HepG2 (cell line): ENCODE measurements around the gene SMIM36. TPM values are rescaled to one million over a fixed set of nuclear protein-coding genes. Genes with fewer than 3 reads are reported as not detected.

Source experiments
- ATAC-seq: fragments of 200-7000 bp; cut with Tn5 transposase; 3 replicates; pipeline ENCODE4 v1.9.1; 2020; ENCODE audit warnings: mild to moderate bottlenecking, moderate library complexity
- BruUV-seq: library from RNA; stranded (reverse); fragments of 400-500 nt; replicated peaks from 2 replicates; lab custom pipeline; 2021; lab: Mats Ljungman, UMichigan
- CTCF ChIA-PET: fragments of 300-600 bp; formaldehyde crosslinking; extraction: SDS; loops from one replicate; lab custom pipeline; 2021; ENCODE audit warnings: low total read pairs, inconsistent platforms, low intra/inter-chr PET ratio; lab: Yijun Ruan, JAX
- POLR2A ChIA-PET: fragments of 350-600 bp; sonication (Branson Sonifier 250); formaldehyde crosslinking; loops from one replicate; lab custom pipeline; 2020; ENCODE audit warnings: antibody characterized with exemption, inconsistent platforms; lab: Yijun Ruan, JAX
- DNase-seq: peaks from one replicate; pipeline ENCODE4 v3.0.0-alpha.2; 2015; ENCODE audit warnings: low spot score
- FAIRE-seq: peaks from 3 replicates; lab custom pipeline; 2011; peaks lifted over from hg19 to GRCh38; lab: Jason Lieb, UNC
- H2AFZ ChIP-seq: one replicate; pipeline ENCODE4 v1.6.1; 2011; ENCODE audit warnings: low read length, inconsistent platforms
- H3K27ac ChIP-seq: fragments of 300-600 bp; 3 replicates; pipeline ENCODE4 v1.8.0; 2011; ENCODE audit warnings: mixed run types, mild to moderate bottlenecking, mixed read lengths, low read length, inconsistent platforms; ENCODE audit not compliant: insufficient read depth; ENCODE audit errors: extremely low read length
- H3K27me3 ChIP-seq, 2 experiments: fragments of 200-600 bp in 1 of 2; 2 replicates in 1 of 2; 3 replicates in 1 of 2; pipeline versions ENCODE4 v1.6.0 to v1.8.0; 2011; ENCODE audit warnings: low read length in 2 of 2, mild to moderate bottlenecking in 2 of 2, moderate library complexity in 2 of 2, inconsistent platforms in 1 of 2; ENCODE audit not compliant: insufficient read depth in 2 of 2, control insufficient read depth in 1 of 2
- H3K36me3 ChIP-seq, 2 experiments: fragments of 200-600 bp in 1 of 2; replicated peaks in 1 of 2; 2 replicates in 1 of 2; 3 replicates in 1 of 2; pipeline versions ENCODE4 v1.5.1 to v1.8.0; 2011; ENCODE audit warnings: low read length in 2 of 2, inconsistent platforms in 1 of 2; ENCODE audit not compliant: insufficient read depth in 2 of 2, control insufficient read depth in 1 of 2
- H3K4me1 ChIP-seq: 2 replicates; pipeline ENCODE4 v1.5.1; 2012; ENCODE audit warnings: low read length, inconsistent platforms; ENCODE audit not compliant: insufficient read depth
- H3K4me2 ChIP-seq: 2 replicates; pipeline ENCODE4 v1.6.0; 2011; ENCODE audit warnings: low read depth, low read length, inconsistent platforms
- H3K4me3 ChIP-seq, 3 experiments: fragments of 200-600 bp in 1 of 3; sonication (generic), shearing (Covaris generic) in 1 of 3; replicated peaks in 1 of 3; 2 replicates each; pipeline ENCODE4 v1.5.1; 2011 to 2016; ENCODE audit warnings: low read length in 3 of 3, inconsistent platforms in 2 of 3, low read depth in 2 of 3, mild to moderate bottlenecking in 2 of 3, control low read depth in 1 of 3, mixed read lengths in 1 of 3; ENCODE audit not compliant: insufficient read depth in 1 of 3
- H3K79me2 ChIP-seq: one replicate; pipeline ENCODE4 v1.6.1; 2011; ENCODE audit warnings: low read length, inconsistent platforms; ENCODE audit not compliant: insufficient read depth
- H3K9ac ChIP-seq: 2 replicates; pipeline ENCODE4 v1.6.0; 2011; ENCODE audit warnings: mild to moderate bottlenecking, low read depth, low read length, inconsistent platforms; ENCODE audit not compliant: insufficient read depth
- H3K9me3 ChIP-seq: 2 replicates; pipeline ENCODE4 v1.5.1; 2012; ENCODE audit warnings: mild to moderate bottlenecking, low read length
- H4K20me1 ChIP-seq: 2 replicates; pipeline ENCODE4 v1.6.0; 2011; ENCODE audit warnings: inconsistent platforms, mild to moderate bottlenecking, low read length, moderate library complexity; ENCODE audit not compliant: insufficient read depth
- BCLAF1 ChIP-seq: fragments of 450-650 bp; IDR thresholded peaks from 2 replicates; pipeline ENCODE4 v1.6.1; 2017; ENCODE audit warnings: mild to moderate bottlenecking
- NONO ChIP-seq, 2 experiments: fragments of 450-650 bp in 1 of 2; sonication (generic) in 1 of 2; formaldehyde crosslinking in 1 of 2; IDR thresholded peaks in 1 of 2; conservative IDR thresholded peaks in 1 of 2; 2 replicates each; pipeline versions ENCODE4 v1.6.1 to v1.8.0; 2017 to 2022; ENCODE audit warnings: mild to moderate bottlenecking in 1 of 2, missing genetic modification reagents in 1 of 2, moderate library complexity in 1 of 2
- RELA ChIP-seq: sonication (generic); formaldehyde crosslinking; IDR thresholded peaks from 2 replicates; pipeline ENCODE4 v1.4.0; 2020; ENCODE audit warnings: missing genetic modification reagents
- SIN3B ChIP-seq: fragments of 150-350 bp; IDR thresholded peaks from 2 replicates; pipeline ENCODE4 v1.6.1; 2014; ENCODE audit warnings: low read length
- SPEN ChIP-seq: sonication (generic); formaldehyde crosslinking; IDR thresholded peaks from 2 replicates; pipeline ENCODE4 v1.5.1; 2020; ENCODE audit warnings: low read depth, mild to moderate bottlenecking, missing genetic modification reagents
- THRA ChIP-seq: sonication (generic); formaldehyde crosslinking; IDR thresholded peaks from 2 replicates; pipeline ENCODE4 v1.4.0; 2020; ENCODE audit warnings: missing genetic modification reagents, borderline replicate concordance
- U2AF2 ChIP-seq: fragments of 200-400 bp; formaldehyde crosslinking; IDR thresholded peaks from 2 replicates; pipeline ENCODE4 v1.6.1; 2017; ENCODE audit warnings: low read depth, mild to moderate bottlenecking, low read length
- ZKSCAN8 ChIP-seq: IDR thresholded peaks from 2 replicates; pipeline ENCODE4 v1.6.1; 2016; ENCODE audit warnings: borderline replicate concordance, missing genetic modification reagents, missing compliant biosample characterization
- ZNF12 ChIP-seq: sonication (generic); formaldehyde crosslinking; IDR thresholded peaks from 2 replicates; pipeline ENCODE4 v1.5.0; 2020; ENCODE audit warnings: missing genetic modification reagents
- ZNF205 ChIP-seq: IDR thresholded peaks from 2 replicates; pipeline ENCODE4 v1.6.1; 2018; ENCODE audit warnings: missing biosample characterization, missing genetic modification reagents
- ZNF282 ChIP-seq: fragments of 450-650 bp; IDR thresholded peaks from 2 replicates; pipeline ENCODE4 v1.6.1; 2018; ENCODE audit not compliant: partially characterized antibody
- ZNF558 ChIP-seq: sonication (generic); formaldehyde crosslinking; IDR thresholded peaks from 2 replicates; pipeline ENCODE4 v1.9.0; 2022; ENCODE audit warnings: mild to moderate bottlenecking, missing genetic modification reagents, borderline replicate concordance
- ZNF644 ChIP-seq: IDR thresholded peaks from 2 replicates; pipeline ENCODE4 v1.6.1; 2016; ENCODE audit warnings: low read depth
- ZNF652 ChIP-seq: IDR thresholded peaks from 2 replicates; pipeline ENCODE4 v1.6.1; 2016; ENCODE audit warnings: low read depth, borderline replicate concordance
- WGBS: methylation state at CpG from one replicate; pipeline ENCODE4 v1.1.6; 2017; ENCODE audit warnings: low lambda C conversion rate; 5-methylcytosine and 5-hydroxymethylcytosine counted together
- in situ Hi-C: cut with HindIII; loops from 2 replicates; pipeline ENCODE4 v1.10.0; 2017; ENCODE audit warnings: low pct_unique_long_range_greater_than_20kb; ENCODE audit not compliant: extremely low pct_ligation_motif_present
- intact Hi-C: fragments of 100-400 bp; cut with micrococcal nuclease; formaldehyde crosslinking; loops from one replicate; pipeline ENCODE4 v1.10.0; 2022; ENCODE audit not compliant: unreplicated experiment
- polyA plus RNA-seq, 8 experiments: library from polyadenylated mRNA; depleted of rRNA in 3 of 8; stranded (reverse) in 7 of 8; unstranded in 1 of 8; fragments of >200 nt; fragmentation: Illumina TruSeq in 4 of 8; extraction: Trizol in 4 of 8; gene quantifications; 2 replicates each; pipeline versions ENCODE4 v1.2.1 to v1.2.3, GENCODE V29; 2011 to 2016; ENCODE audit warnings: low read depth in 4 of 8, missing spikeins in 1 of 8, mixed read lengths in 1 of 8; ENCODE audit not compliant: insufficient read depth in 1 of 8
- total RNA-seq, 5 experiments: library from RNA; depleted of rRNA; stranded (reverse); fragments of >200 nt; fragmentation: Illumina TruSeq; extraction: Trizol; gene quantifications; 2 replicates each; pipeline ENCODE4 v1.2.3, GENCODE V29; 2016; ENCODE audit warnings: low read depth in 1 of 5
- TF ChIP-seq, protein P1 (sequence below): sonication (generic); formaldehyde crosslinking; IDR thresholded peaks from 2 replicates; pipeline ENCODE4 v1.5.1; 2020; ENCODE audit warnings: mild to moderate bottlenecking, missing genetic modification reagents, moderate library complexity
- TF ChIP-seq, protein P2 (sequence below): sonication (generic); formaldehyde crosslinking; IDR thresholded peaks from 2 replicates; pipeline ENCODE4 v1.8.1; 2023; ENCODE audit warnings: mild to moderate bottlenecking, moderate library complexity, missing genetic modification reagents

The SMIM36 gene
- total and polyA plus RNA-seq, 2 of the 13 experiments (the other 11 are each of a cell fraction or from before 2014, with no cell fraction given) = not detected

GRCh38 chr17:55407641-55408566 lies 103.3 kb downstream of the SMIM36 start:
- WGBS = under 1% methylated on average over 5 of the region's 5 CpGs
- in situ Hi-C loops (no loop called here), intact Hi-C loops (loop anchor here (1.0 to 2.0 kb wide), 4 partner anchors 14 to 47 kb away; no protein-coding TSS in a partner anchor)
- Histone ChIP-seq H3K4me3 (peak overlapping the region in 2 of 3 experiments; percentile 6 to 21; a peak in 1 of 6 replicates), H3K9me3 (no peaks in the 10 kb centered on the region), H3K79me2 (peaks cover 33% of the 10 kb centered on the region), H4K20me1 (no peaks in the 10 kb centered on the region), H3K27ac (peak overlapping the region; percentile 87), H3K27me3 (no peaks in the 10 kb centered on the region), H3K4me2 (peak overlapping the region; percentile 46), H3K9ac (peak overlapping the region; percentile 68), H2AFZ (no peak overlapping the region), H3K4me1 (peaks cover 98% of the 10 kb centered on the region), H3K36me3 (peaks cover 33 to 71% of the 10 kb centered on the region in 2 experiments)
- CTCF ChIA-PET = interaction anchor here (0.8 kb wide), 1 partner anchor 25 kb away, joined by 3 read pairs; no protein-coding TSS in a partner anchor
- ATAC-seq (peak; percentile 91), FAIRE-seq (peak; percentile 87), DNase-seq (peak; percentile 98)
- POLR2A ChIA-PET = interaction anchor here (0.7 to 9.8 kb wide), 15 partner anchors 9 to 343 kb away, joined by 3 to 127 read pairs (median 5); partner anchors contain the start of gene MMD
- TSS peak; percentile 77 for BruUV-seq
- TF ChIP-seq SIN3B = no peak
- peak; percentile 25 for TF ChIP-seq ZKSCAN8
- TF ChIP-seq ZNF12 (CRISPR knock-in tag) = peak; percentile 72; the same call in 1 of the 2 replicates
- 0 out of 2 replicates have a peak, but pooled peaks have one; percentile 12 for TF ChIP-seq ZNF644 (CRISPR knock-in tag)
- peak; percentile 69 for TF ChIP-seq THRA
- no peak for TF ChIP-seq ZNF282
- TF ChIP-seq SPEN (CRISPR knock-in tag) = peak; percentile 59
- 0 out of 2 replicates have a peak, but pooled peaks have one; percentile 12 for TF ChIP-seq ZNF205
- no peak for TF ChIP-seq BCLAF1
- TF ChIP-seq NONO (IDR thresholded peaks at IDR 0.05) = no peak
- peak; percentile 31 for TF ChIP-seq NONO (CRISPR knock-in tag; conservative IDR thresholded peaks at IDR 0.05)
- no peak for TF ChIP-seq RELA (CRISPR knock-in tag)
- TF ChIP-seq ZNF558 (CRISPR knock-in tag) = no peak
- TF ChIP-seq ZNF652 (CRISPR knock-in tag) = peak; percentile 63; the same call in 1 of the 2 replicates
- no peak for TF ChIP-seq U2AF2
- TF ChIP-seq, protein P1, sequence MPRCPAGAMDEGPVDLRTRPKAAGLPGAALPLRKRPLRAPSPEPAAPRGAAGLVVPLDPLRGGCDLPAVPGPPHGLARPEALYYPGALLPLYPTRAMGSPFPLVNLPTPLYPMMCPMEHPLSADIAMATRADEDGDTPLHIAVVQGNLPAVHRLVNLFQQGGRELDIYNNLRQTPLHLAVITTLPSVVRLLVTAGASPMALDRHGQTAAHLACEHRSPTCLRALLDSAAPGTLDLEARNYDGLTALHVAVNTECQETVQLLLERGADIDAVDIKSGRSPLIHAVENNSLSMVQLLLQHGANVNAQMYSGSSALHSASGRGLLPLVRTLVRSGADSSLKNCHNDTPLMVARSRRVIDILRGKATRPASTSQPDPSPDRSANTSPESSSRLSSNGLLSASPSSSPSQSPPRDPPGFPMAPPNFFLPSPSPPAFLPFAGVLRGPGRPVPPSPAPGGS = no peak
- TF ChIP-seq, protein P2, sequence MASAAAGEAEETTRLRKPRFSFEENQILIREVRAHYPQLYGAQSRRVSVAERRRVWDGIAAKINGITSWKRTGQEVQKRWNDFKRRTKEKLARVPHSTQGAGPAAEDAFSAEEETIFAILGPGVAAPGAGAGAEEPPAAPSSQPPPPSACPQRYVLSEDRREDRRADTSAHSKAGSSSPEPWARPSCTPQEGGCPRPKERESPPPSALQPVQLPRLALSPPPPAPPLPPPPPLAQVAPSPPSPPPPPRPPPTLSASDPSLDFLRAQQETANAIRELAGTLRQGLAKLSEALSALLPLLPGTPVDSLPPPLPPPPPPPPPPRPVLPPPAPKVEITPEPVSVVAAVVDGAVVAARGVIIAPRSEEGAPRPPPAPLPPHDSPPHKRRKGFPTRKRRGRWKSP (CRISPR knock-in tag) = peak; percentile 62; the same call in 1 of the 2 replicates
